Muscle of leg (tissue), 11 donors: ENCODE data around the gene PPP1R14D. TPM values are rescaled to one million over a fixed set of nuclear protein-coding genes. Genes with fewer than 3 reads are reported as not detected.

ENCODE experiments used
- DNase-seq: peaks from one replicate; pipeline ENCODE4 v3.0.0; 2013
- H3K27ac ChIP-seq: one replicate; pipeline ENCODE4 v1.5.1; 2013; ENCODE audit warnings: mild to moderate bottlenecking, low read length, control low read depth
- H3K27me3 ChIP-seq: one replicate; pipeline ENCODE4 v1.6.1; 2013; ENCODE audit warnings: low read length; ENCODE audit not compliant: control insufficient read depth, insufficient read depth
- H3K36me3 ChIP-seq: one replicate; pipeline ENCODE4 v1.6.1; 2013; ENCODE audit warnings: low read length; ENCODE audit not compliant: control insufficient read depth, insufficient read depth
- H3K4me1 ChIP-seq: one replicate; pipeline ENCODE4 v1.6.1; 2013; ENCODE audit warnings: low read length; ENCODE audit not compliant: control insufficient read depth, insufficient read depth
- H3K4me3 ChIP-seq: one replicate; pipeline ENCODE4 v1.5.1; 2013; ENCODE audit warnings: low read length, control low read depth
- H3K9me3 ChIP-seq: replicated peaks from 2 replicates; pipeline ENCODE4 v1.6.1; 2013; ENCODE audit warnings: low read depth, low read length; ENCODE audit not compliant: control insufficient read depth
- WGBS: methylation state at CpG from one replicate; pipeline ENCODE4 v1.1.5; 2013; ENCODE audit warnings: missing lambda C conversion rate; ENCODE audit not compliant: insufficient coverage; 5-methylcytosine and 5-hydroxymethylcytosine counted together
- polyA plus RNA-seq, 8 donors: library from polyadenylated mRNA; unstranded; fragments of 120-200 nt; gene quantifications; one replicate each; pipeline versions ENCODE4 v1.2.1 to v1.2.3, GENCODE V29; 2013; ENCODE audit warnings: inconsistent platforms in 1 of 8, low replicate concordance in 1 of 8; ENCODE audit not compliant: insufficient read length in 8 of 8, insufficient read depth in 1 of 8
- total RNA-seq: library from RNA; stranded (reverse); fragments of 120-200 nt; gene quantifications from one replicate; pipeline ENCODE4 v1.2.4, GENCODE V29; 2013

Gene PPP1R14D
- total and polyA plus RNA-seq, 9 donors: 0.22 to 0.23 TPM; not detected in 7

GRCh38 chr15:40803076-40803475 is 25.4 kb downstream of the PPP1R14D start:
- DNase-seq: no peak
- H3K4me1 ChIP-seq: peaks cover 8% of the 10 kb centered on the region
- no peak overlapping the region for H3K27ac ChIP-seq
- no peaks in the 10 kb centered on the region for H3K9me3 ChIP-seq
- no peak overlapping the region for H3K4me3 ChIP-seq
- H3K36me3 ChIP-seq: peaks cover 4% of the 10 kb centered on the region
- WGBS: 100% methylated on average over 1 of the region's 2 CpGs
- H3K27me3 ChIP-seq: no peaks in the 10 kb centered on the region

GRCh38 chr15:40799523-40799922 is 29.0 kb downstream of the PPP1R14D start:
- H3K9me3 ChIP-seq: no peaks in the 10 kb centered on the region
- H3K36me3 ChIP-seq: peaks cover 4% of the 10 kb centered on the region
- no peaks in the 10 kb centered on the region for H3K27me3 ChIP-seq
- DNase-seq: no peak
- no peaks in the 10 kb centered on the region for H3K4me1 ChIP-seq
- no peak overlapping the region for H3K4me3 ChIP-seq
- no CpG with 5 or more reads among the region's 3 CpGs for WGBS
- no peak overlapping the region for H3K27ac ChIP-seq

- no peak for DNase-seq
- Histone ChIP-seq H3K9me3 (no peaks in the 10 kb centered on the region), H3K27me3 (no peaks in the 10 kb centered on the region), H3K36me3 (peaks cover 13% of the 10 kb centered on the region), H3K4me3 (no peak overlapping the region), H3K27ac (no peak overlapping the region), H3K4me1 (no peaks in the 10 kb centered on the region)
- WGBS: no CpG with 5 or more reads among the region's 5 CpGs
Observed at GRCh38 chr15:40796512-40796911, 32.0 kb downstream of the PPP1R14D start.

DNA sequence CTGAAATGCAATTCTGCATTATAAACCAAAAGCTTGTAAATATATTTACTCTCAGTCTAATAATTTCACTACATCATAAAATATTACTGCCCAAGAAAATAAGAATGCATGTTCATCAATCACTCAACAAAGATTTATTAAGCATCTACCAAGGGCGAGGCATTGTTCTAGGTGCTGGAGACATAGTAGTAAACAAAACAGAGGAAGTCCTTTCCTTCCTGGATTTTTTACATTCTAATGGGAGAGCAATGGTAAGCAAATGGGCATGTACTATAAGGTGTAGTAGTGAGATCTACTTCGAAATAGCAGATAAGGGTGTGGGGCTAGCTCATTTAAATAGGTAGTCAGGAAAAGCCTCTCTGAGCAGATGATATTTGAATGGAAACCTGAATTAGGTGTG is 32.5 kb downstream of the PPP1R14D start:
- WGBS: 75% methylated on average over 1 of the region's 2 CpGs
- no peak for DNase-seq
- H3K27me3 ChIP-seq: no peaks in the 10 kb centered on the region
- H3K4me1 ChIP-seq: no peaks in the 10 kb centered on the region
- H3K9me3 ChIP-seq: no peaks in the 10 kb centered on the region
- no peak overlapping the region for H3K27ac ChIP-seq
- no peak overlapping the region for H3K4me3 ChIP-seq
- H3K36me3 ChIP-seq: peaks cover 14% of the 10 kb centered on the region

GRCh38 chr15:40793216-40793989 is 35.1 kb downstream of the PPP1R14D start:
- WGBS: 94% methylated on average over 4 of the region's 9 CpGs
- no peak for DNase-seq
- Histone ChIP-seq H3K9me3 (no peaks in the 10 kb centered on the region), H3K36me3 (peaks cover 18% of the 10 kb centered on the region), H3K4me3 (no peak overlapping the region), H3K27ac (no peak overlapping the region), H3K4me1 (peaks cover 2% of the 10 kb centered on the region), H3K27me3 (no peaks in the 10 kb centered on the region)

- H3K27ac ChIP-seq: no peak overlapping the region
- no peaks in the 10 kb centered on the region for H3K9me3 ChIP-seq
- no peaks in the 10 kb centered on the region for H3K27me3 ChIP-seq
- no peak for DNase-seq
- 80% methylated on average over 3 of the region's 3 CpGs for WGBS
- H3K36me3 ChIP-seq: peaks cover 18% of the 10 kb centered on the region
- H3K4me1 ChIP-seq: peaks cover 2% of the 10 kb centered on the region
- H3K4me3 ChIP-seq: no peak overlapping the region
Observed at GRCh38 chr15:40792394-40792793, 36.1 kb downstream of the PPP1R14D start.

DNA sequence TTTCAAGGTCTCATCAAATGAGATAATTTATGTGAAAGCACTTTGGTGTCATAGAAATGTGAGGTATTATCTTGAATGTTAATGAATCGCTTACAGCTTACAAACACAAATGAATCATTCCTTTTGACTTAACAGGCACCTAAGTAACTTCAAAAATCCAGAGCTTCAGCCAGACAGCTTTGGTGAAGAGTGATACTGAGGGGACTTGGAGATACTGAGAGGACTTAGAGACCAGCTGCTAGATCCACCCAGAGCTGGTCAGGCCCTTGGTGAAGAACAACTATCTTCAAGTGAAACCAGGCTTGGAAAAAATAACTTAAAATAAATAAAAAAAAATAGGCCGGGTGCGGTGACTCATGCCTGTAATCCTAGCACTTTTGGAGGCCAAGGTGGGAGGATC is 37.8 kb downstream of the PPP1R14D start:
- Histone ChIP-seq H3K27me3 (no peaks in the 10 kb centered on the region), H3K4me1 (peaks cover 2% of the 10 kb centered on the region), H3K36me3 (peaks cover 18% of the 10 kb centered on the region), H3K9me3 (no peaks in the 10 kb centered on the region), H3K4me3 (no peak overlapping the region), H3K27ac (no peak overlapping the region)
- no peak for DNase-seq
- no CpG with 5 or more reads among the region's 3 CpGs for WGBS

DNA sequence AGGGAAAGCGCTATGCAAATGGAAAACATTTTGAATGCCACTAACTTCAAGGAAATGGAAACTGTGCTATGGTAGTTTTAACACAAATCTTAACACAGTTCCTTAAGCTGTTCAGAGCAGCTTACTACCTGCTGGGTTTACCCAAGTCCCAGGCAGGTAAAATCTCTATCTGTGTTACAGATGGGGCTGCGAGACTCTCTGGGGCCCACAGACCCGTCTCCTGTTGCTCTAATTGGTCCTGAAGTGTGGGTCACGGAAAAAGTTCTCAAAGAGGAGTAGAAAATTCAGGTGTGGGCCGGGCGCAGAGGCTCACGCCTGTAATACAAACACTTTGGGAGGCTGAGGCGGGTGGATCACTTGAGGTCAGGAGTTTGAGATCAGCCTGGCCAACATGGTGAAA is 38.5 kb downstream of the PPP1R14D start:
- no peak overlapping the region for H3K4me3 ChIP-seq
- 94% methylated on average over 7 of the region's 8 CpGs for WGBS
- H3K27me3 ChIP-seq: no peaks in the 10 kb centered on the region
- H3K9me3 ChIP-seq: no peaks in the 10 kb centered on the region
- peaks cover 18% of the 10 kb centered on the region for H3K36me3 ChIP-seq
- DNase-seq: no peak
- peaks cover 2% of the 10 kb centered on the region for H3K4me1 ChIP-seq
- no peak overlapping the region for H3K27ac ChIP-seq

DNA sequence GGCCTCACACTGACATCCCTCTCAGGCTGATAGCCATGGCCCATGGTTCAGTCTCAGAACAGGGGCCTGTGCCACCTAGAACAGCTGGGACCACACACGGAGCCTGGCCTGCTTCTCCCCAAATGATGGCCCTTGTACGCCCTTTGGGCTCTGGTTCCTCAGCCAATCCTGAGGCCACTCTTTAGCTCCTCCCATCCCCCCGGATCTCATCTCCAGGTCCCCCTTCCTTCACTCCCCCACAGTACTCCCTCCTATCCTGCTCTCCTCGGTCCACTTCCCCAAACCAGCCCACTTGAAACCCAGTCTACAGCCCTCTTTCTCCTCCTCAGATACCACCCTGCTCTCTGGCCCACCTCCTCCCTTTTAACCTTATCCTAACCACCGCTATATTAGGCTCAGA is 39.4 kb downstream of the PPP1R14D start:
- Histone ChIP-seq H3K27me3 (no peaks in the 10 kb centered on the region), H3K4me3 (no peak overlapping the region), H3K36me3 (peaks cover 21% of the 10 kb centered on the region), H3K4me1 (peaks cover 2% of the 10 kb centered on the region), H3K27ac (no peak overlapping the region), H3K9me3 (no peaks in the 10 kb centered on the region)
- 62% methylated on average over 5 of the region's 5 CpGs for WGBS
- no peak for DNase-seq

DNA sequence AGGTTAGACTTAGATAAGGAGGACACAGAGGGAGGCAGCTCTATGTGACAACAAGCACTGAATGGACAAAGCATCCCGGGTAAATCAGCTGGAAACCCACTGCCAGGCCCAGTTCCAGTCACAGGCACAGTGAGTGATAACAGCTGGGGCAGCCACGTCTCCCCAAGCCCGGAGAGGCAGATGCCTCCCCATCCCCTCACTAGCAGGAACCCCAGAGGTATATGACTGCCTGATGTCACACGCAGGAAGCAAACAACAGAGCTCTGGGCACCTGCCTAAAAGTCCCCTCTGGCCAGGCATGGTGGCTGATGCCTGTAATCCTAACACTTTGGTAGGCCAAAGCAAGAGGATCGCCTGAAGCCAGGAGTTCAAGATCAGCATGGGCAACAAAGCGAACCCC is 40.5 kb downstream of the PPP1R14D start:
- peaks cover 16% of the 10 kb centered on the region for H3K36me3 ChIP-seq

More for the DNA sequence above, 40.5 kb downstream of the PPP1R14D start:
- no peak for DNase-seq
- Histone ChIP-seq H3K27me3 (no peaks in the 10 kb centered on the region), H3K9me3 (no peaks in the 10 kb centered on the region), H3K27ac (no peak overlapping the region), H3K4me1 (peaks cover 2% of the 10 kb centered on the region), H3K4me3 (no peak overlapping the region)
- 79% methylated on average over 3 of the region's 6 CpGs for WGBS
